ENCODE results near the gene MARVELD2.
"Not testable (repeated sequence)": the region's sequence is repeated elsewhere in the genome, so short reads cannot be mapped to it uniquely, and the experiment has no call there.

The MARVELD2 gene

GRCh38 chr5:69432412-69433206, 17.7 kb downstream of the MARVELD2 start:
- no peak for TF ChIP-seq CTCF (IDR thresholded peaks at IDR 0.05)
- H3K79me2 ChIP-seq, result no peaks in the 10 kb centered on the region
- no peak overlapping the region for H2AFZ ChIP-seq
- H3K27ac ChIP-seq, result no peak overlapping the region
- no peak overlapping the region for H3K4me3 ChIP-seq (ENCODE audit: low read depth, low read length)
- no peaks in the 10 kb centered on the region for H3K9me3 ChIP-seq (ENCODE audit: control insufficient read depth, low read length)
- H3K36me3 ChIP-seq (ENCODE audit: control insufficient read depth, insufficient read depth, low read length), result no peaks in the 10 kb centered on the region
- H3K27me3 ChIP-seq (ENCODE audit: control insufficient read depth, insufficient read depth, low read length), result no peaks in the 10 kb centered on the region
- no peak overlapping the region for H3K4me2 ChIP-seq (ENCODE audit: low read length)
- H3K4me1 ChIP-seq, result no peaks in the 10 kb centered on the region
- no peak overlapping the region for H3K9ac ChIP-seq

- H3K4me3 ChIP-seq (ENCODE audit: low read depth, low read length); H3K36me3 ChIP-seq (ENCODE audit: control insufficient read depth, insufficient read depth, low read length); H3K9me3 ChIP-seq (ENCODE audit: control insufficient read depth, low read length); H2AFZ ChIP-seq; H3K27me3 ChIP-seq (ENCODE audit: control insufficient read depth, insufficient read depth, low read length); H3K4me1 ChIP-seq; H3K79me2 ChIP-seq; H3K4me2 ChIP-seq (ENCODE audit: low read length); H3K9ac ChIP-seq; H3K27ac ChIP-seq: not testable (repeated sequence)
Observed at GRCh38 chr5:69435276-69435884, 20.5 kb downstream of the MARVELD2 start.

- Histone ChIP-seq H3K4me3 (ENCODE audit: low read depth, low read length) (no peak overlapping the region), H3K27me3 (ENCODE audit: control insufficient read depth, insufficient read depth, low read length) (no peaks in the 10 kb centered on the region), H3K9ac (no peak overlapping the region), H3K36me3 (ENCODE audit: control insufficient read depth, insufficient read depth, low read length) (no peaks in the 10 kb centered on the region), H3K9me3 (ENCODE audit: control insufficient read depth, low read length) (no peaks in the 10 kb centered on the region), H3K79me2 (no peaks in the 10 kb centered on the region), H2AFZ (no peak overlapping the region), H3K4me1 (no peaks in the 10 kb centered on the region), H3K4me2 (ENCODE audit: low read length) (no peak overlapping the region), H3K27ac (no peak overlapping the region)
- no peak for TF ChIP-seq CTCF (IDR thresholded peaks at IDR 0.05)
Observed at GRCh38 chr5:69444127-69444754, 29.3 kb downstream of the MARVELD2 start.

- no peaks in the 10 kb centered on the region for H3K36me3 ChIP-seq (ENCODE audit: control insufficient read depth, insufficient read depth, low read length)
- H3K27me3 ChIP-seq (ENCODE audit: control insufficient read depth, insufficient read depth, low read length), result no peaks in the 10 kb centered on the region
- no peak overlapping the region for H3K27ac ChIP-seq
- no peak overlapping the region for H3K4me3 ChIP-seq (ENCODE audit: low read depth, low read length)
- TF ChIP-seq CTCF (IDR thresholded peaks at IDR 0.05), result no peak
- no peak overlapping the region for H3K4me2 ChIP-seq (ENCODE audit: low read length)
- H3K79me2 ChIP-seq, result no peaks in the 10 kb centered on the region
- no peak overlapping the region for H3K9ac ChIP-seq
- H2AFZ ChIP-seq, result no peak overlapping the region
- no peaks in the 10 kb centered on the region for H3K9me3 ChIP-seq (ENCODE audit: control insufficient read depth, low read length)
- no peaks in the 10 kb centered on the region for H3K4me1 ChIP-seq
Observed at GRCh38 chr5:69449511-69449910, 34.6 kb downstream of the MARVELD2 start.

GRCh38 chr5:69450116-69450515, 35.2 kb downstream of the MARVELD2 start:
- no peaks in the 10 kb centered on the region for H3K4me1 ChIP-seq
- no peaks in the 10 kb centered on the region for H3K79me2 ChIP-seq
- no peaks in the 10 kb centered on the region for H3K9me3 ChIP-seq (ENCODE audit: control insufficient read depth, low read length)
- no peak overlapping the region for H3K9ac ChIP-seq
- no peaks in the 10 kb centered on the region for H3K27me3 ChIP-seq (ENCODE audit: control insufficient read depth, insufficient read depth, low read length)
- H3K36me3 ChIP-seq (ENCODE audit: control insufficient read depth, insufficient read depth, low read length), result no peaks in the 10 kb centered on the region
- no peak overlapping the region for H3K4me3 ChIP-seq (ENCODE audit: low read depth, low read length)
- TF ChIP-seq CTCF (IDR thresholded peaks at IDR 0.05), result no peak
- no peak overlapping the region for H3K4me2 ChIP-seq (ENCODE audit: low read length)
- no peak overlapping the region for H3K27ac ChIP-seq
- H2AFZ ChIP-seq, result no peak overlapping the region

- not testable (repeated sequence) for H3K4me2 ChIP-seq (ENCODE audit: low read length); H3K4me1 ChIP-seq; H3K36me3 ChIP-seq (ENCODE audit: control insufficient read depth, insufficient read depth, low read length); H3K27ac ChIP-seq; H3K9me3 ChIP-seq (ENCODE audit: control insufficient read depth, low read length); H2AFZ ChIP-seq; H3K9ac ChIP-seq; H3K79me2 ChIP-seq; H3K27me3 ChIP-seq (ENCODE audit: control insufficient read depth, insufficient read depth, low read length); H3K4me3 ChIP-seq (ENCODE audit: low read depth, low read length)
Observed at GRCh38 chr5:69450527-69450926, 35.6 kb downstream of the MARVELD2 start.

Data from parathyroid adenoma (tissue), 2 donors.